CD14-positive monocyte (primary cell): ENCODE measurements around the gene MTMR12. TPM values are rescaled to one million over a fixed set of nuclear protein-coding genes. Genes with fewer than 3 reads are reported as not detected.
"Not testable (repeated sequence)": the region's sequence is repeated elsewhere in the genome, so short reads cannot be mapped to it uniquely, and the experiment has no call there.

Experiments used
- DNase-seq, 3 donors: peaks; one replicate each; pipeline ENCODE4 v3.0.0-alpha.2; 2011 to 2022
- H2AFZ ChIP-seq: 2 replicates; pipeline ENCODE4 v1.6.0; 2012; ENCODE audit warnings: mild to moderate bottlenecking, low read depth, low read length, inconsistent platforms; ENCODE audit not compliant: insufficient read depth, poor library complexity, severe bottlenecking
- H3K27ac ChIP-seq, 2 donors: 1 replicate in 1 of 2; 2 replicates in 1 of 2; pipeline ENCODE4 v1.5.1; 2012 to 2013; ENCODE audit warnings: low read length in 2 of 2, control low read depth in 1 of 2, inconsistent platforms in 1 of 2, low read depth in 1 of 2, mild to moderate bottlenecking in 1 of 2
- H3K27me3 ChIP-seq, 2 donors: one replicate each; pipeline versions ENCODE4 v1.6.0 to v1.6.1; 2011 to 2013; ENCODE audit warnings: low read length in 2 of 2; ENCODE audit not compliant: control insufficient read depth in 2 of 2, insufficient read depth in 2 of 2
- H3K36me3 ChIP-seq, 2 donors: replicated peaks in 1 of 2; 1 replicate in 1 of 2; 2 replicates in 1 of 2; pipeline versions ENCODE4 v1.5.1 to v1.6.1; 2012 to 2013; ENCODE audit warnings: low read length in 2 of 2, control low read depth in 1 of 2, inconsistent platforms in 1 of 2, mild to moderate bottlenecking in 1 of 2; ENCODE audit not compliant: insufficient read depth in 2 of 2, control insufficient read depth in 1 of 2
- H3K4me1 ChIP-seq, 2 donors: 1 replicate in 1 of 2; 2 replicates in 1 of 2; pipeline versions ENCODE4 v1.5.1 to v1.6.1; 2012 to 2013; ENCODE audit warnings: low read length in 2 of 2, control low read depth in 1 of 2, inconsistent platforms in 1 of 2, mild to moderate bottlenecking in 1 of 2, moderate library complexity in 1 of 2; ENCODE audit not compliant: insufficient read depth in 2 of 2, control insufficient read depth in 1 of 2
- H3K4me2 ChIP-seq: replicated peaks from 2 replicates; pipeline ENCODE3; 2012; ENCODE audit warnings: low read length, moderate library complexity, mild to moderate bottlenecking; ENCODE audit not compliant: poor library complexity, severe bottlenecking; ENCODE audit errors: extremely low read depth
- H3K4me3 ChIP-seq, 3 experiments: fragments of 200-600 bp in 1 of 3; sonication (generic) in 1 of 3; replicated peaks in 1 of 3; 1 replicate in 2 of 3; 2 replicates in 1 of 3; pipeline ENCODE4 v1.5.1; 2011 to 2013; ENCODE audit warnings: low read length in 3 of 3, mild to moderate bottlenecking in 3 of 3, control low read depth in 2 of 3, low read depth in 2 of 3, inconsistent platforms in 1 of 3, moderate library complexity in 1 of 3
- H3K79me2 ChIP-seq: 2 replicates; pipeline ENCODE4 v1.6.0; 2012; ENCODE audit warnings: mild to moderate bottlenecking, control low read depth, inconsistent platforms, low read length, moderate library complexity; ENCODE audit not compliant: insufficient read depth
- H3K9ac ChIP-seq: 2 replicates; pipeline ENCODE4 v1.6.0; 2017; ENCODE audit warnings: low read length, mild to moderate bottlenecking; ENCODE audit not compliant: insufficient read depth, poor library complexity, severe bottlenecking
- H3K9me3 ChIP-seq, 2 donors: replicated peaks in 1 of 2; 1 replicate in 1 of 2; 2 replicates in 1 of 2; pipeline versions ENCODE4 v1.5.1 to v1.6.1; 2012 to 2013; ENCODE audit warnings: low read length in 2 of 2, control low read depth in 1 of 2; ENCODE audit not compliant: control insufficient read depth in 1 of 2, insufficient read depth in 1 of 2
- H4K20me1 ChIP-seq: 2 replicates; pipeline ENCODE4 v1.6.0; 2012; ENCODE audit warnings: mild to moderate bottlenecking, low read length, control low read depth, moderate library complexity; ENCODE audit not compliant: insufficient read depth
- H3K27ac Mint-ChIP-seq, 7 donors: one replicate each; pipeline ENCODE4 v1.8.0; 2020; ENCODE audit warnings: mild to moderate bottlenecking in 7 of 7, mixed read lengths in 7 of 7, moderate library complexity in 6 of 7, inconsistent platforms in 2 of 7
- H3K27me3 Mint-ChIP-seq, 3 donors: one replicate each; pipeline ENCODE4 v1.8.0; 2021 to 2022; ENCODE audit warnings: low read depth in 3 of 3, mild to moderate bottlenecking in 3 of 3, mixed read lengths in 3 of 3, moderate library complexity in 3 of 3, inconsistent platforms in 1 of 3
- H3K36me3 Mint-ChIP-seq, 2 donors: one replicate each; pipeline ENCODE4 v1.8.0; 2020; ENCODE audit warnings: mixed read lengths in 2 of 2, inconsistent platforms in 1 of 2, mild to moderate bottlenecking in 1 of 2
- H3K4me1 Mint-ChIP-seq: one replicate; pipeline ENCODE4 v1.8.0; 2020; ENCODE audit warnings: mild to moderate bottlenecking, mixed read lengths
- H3K4me3 Mint-ChIP-seq, 2 donors: one replicate each; pipeline ENCODE4 v1.8.0; 2020; ENCODE audit warnings: mild to moderate bottlenecking in 2 of 2, mixed read lengths in 2 of 2, moderate library complexity in 1 of 2
- H3K9me3 Mint-ChIP-seq, 7 donors: one replicate each; pipeline ENCODE4 v1.8.0; 2020 to 2022; ENCODE audit warnings: mixed read lengths in 7 of 7, mild to moderate bottlenecking in 6 of 7, moderate library complexity in 6 of 7, inconsistent platforms in 2 of 7
- WGBS: methylation state at CpG from one replicate; pipeline ENCODE4 v1.1.5; 2013; ENCODE audit warnings: missing lambda C conversion rate; ENCODE audit not compliant: insufficient coverage; 5-methylcytosine and 5-hydroxymethylcytosine counted together
- intact Hi-C, 2 donors: fragments of 100-400 bp; cut with micrococcal nuclease; formaldehyde crosslinking; loops; one replicate each; pipeline versions ENCODE4 v1.15.0 to v1.15.1; 2023
- polyA plus RNA-seq, 3 donors: library from polyadenylated mRNA; depleted of rRNA in 1 of 3; unstranded in 2 of 3; stranded (reverse) in 1 of 3; fragments of 300-500 nt in 2 of 3; fragments of >200 nt in 1 of 3; fragmentation: Illumina TruSeq in 2 of 3; gene quantifications; 1 replicate in 2 of 3; 2 replicates in 1 of 3; pipeline ENCODE4 v1.2.3, GENCODE V29; 2012 to 2021
- TF ChIP-seq, protein P1 (sequence below): fragments of 200-600 bp; IDR thresholded peaks from one replicate; pipeline ENCODE4 v1.8.0; 2022; ENCODE audit warnings: antibody characterized with exemption, mild to moderate bottlenecking

MTMR12 gene
- polyA plus RNA-seq, 3 donors: 10.3 to 19.0 (median 17.3) TPM

DNA sequence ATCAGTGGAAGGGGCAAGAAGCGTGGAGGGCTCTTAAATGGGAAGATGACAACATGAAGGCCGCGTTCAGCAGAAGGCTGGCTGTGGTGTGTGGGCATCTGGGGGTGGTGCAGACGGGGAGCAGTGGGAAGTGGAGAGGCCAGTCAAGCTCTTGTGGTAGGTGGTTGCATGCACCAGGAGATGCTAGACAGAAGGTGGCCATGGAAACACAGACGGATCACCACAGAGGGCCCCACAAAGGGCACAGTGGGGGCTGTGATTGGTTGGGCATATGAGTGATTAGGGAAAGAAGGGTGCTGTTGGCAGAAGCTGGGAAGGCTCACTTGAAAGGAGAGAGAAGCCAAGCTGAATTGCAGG, 14.7 kb downstream of the MTMR12 start:
- WGBS: 32% methylated on average over 5 of the region's 5 CpGs
- no peaks in the 10 kb centered on the region for H3K27me3 Mint-ChIP-seq

DNA sequence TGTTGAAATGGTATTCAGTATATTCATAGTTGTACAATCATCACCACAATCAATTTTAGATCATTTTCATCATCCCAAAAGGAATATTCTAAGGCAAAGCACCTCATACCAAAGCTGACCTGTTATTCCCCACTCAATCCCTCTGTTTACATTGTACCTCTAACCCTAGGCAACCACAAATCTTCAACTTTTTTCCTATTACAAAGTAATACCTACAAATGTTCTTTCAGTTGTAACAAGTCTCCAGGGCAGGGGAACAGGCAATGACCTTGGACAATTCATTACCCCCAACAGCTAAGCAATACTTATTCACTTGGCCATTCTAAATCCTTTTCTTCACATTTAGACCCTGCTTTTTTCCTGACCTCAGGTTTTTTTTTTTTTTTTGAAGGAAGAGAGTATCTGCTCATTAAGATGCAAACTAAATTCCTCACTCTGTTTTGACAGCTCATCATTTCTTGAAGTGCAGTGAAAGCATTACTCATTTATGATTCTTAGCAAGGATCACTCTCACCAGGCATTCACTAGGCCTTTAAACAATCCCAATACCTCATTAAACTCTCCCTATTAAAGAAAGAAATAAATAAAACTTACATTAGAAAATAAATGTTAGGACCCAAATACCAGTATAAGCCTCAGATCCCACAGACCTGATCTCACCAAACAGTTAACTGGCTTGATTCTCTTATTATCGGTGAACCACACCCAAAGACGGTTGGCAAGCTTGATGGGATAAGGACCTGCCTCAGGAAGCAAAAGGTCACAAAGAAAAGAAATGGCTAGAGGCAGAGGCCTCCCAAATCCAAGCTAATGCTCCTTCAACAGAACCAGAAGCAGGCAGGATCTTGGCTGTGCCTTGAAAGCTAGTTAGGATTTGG, 15.3 kb downstream of the MTMR12 start:
- H3K4me1 ChIP-seq: no peaks in the 10 kb centered on the region
- WGBS: 100% methylated on average over 2 of the region's 2 CpGs

More for the DNA sequence above, 14.7 kb downstream of the MTMR12 start:
- Histone ChIP-seq H3K27ac (peak overlapping the region in 1 of 2 donors; percentile 8), H3K79me2 (peaks cover 42% of the 10 kb centered on the region), H3K36me3 (peaks cover 9 to 35% of the 10 kb centered on the region in 2 donors), H3K4me1 (no peaks in the 10 kb centered on the region), H3K27me3 (no peaks in the 10 kb centered on the region), H3K4me2 (no peak overlapping the region), H3K9me3 (no peaks in the 10 kb centered on the region), H2AFZ (no peak overlapping the region), H4K20me1 (peaks cover 57% of the 10 kb centered on the region), H3K4me3 (no peak overlapping the region), H3K9ac (no peak overlapping the region)
- peaks cover 22% of the 10 kb centered on the region for H3K4me1 Mint-ChIP-seq
- no peak overlapping the region for H3K27ac Mint-ChIP-seq
- H3K36me3 Mint-ChIP-seq: peaks cover 45 to 58% of the 10 kb centered on the region in 2 donors
- peaks cover 0 to 2% (median 0%) of the 10 kb centered on the region in 7 donors for H3K9me3 Mint-ChIP-seq
- intact Hi-C loops: no loop called here
- no peak for DNase-seq
- TF ChIP-seq, protein P1, sequence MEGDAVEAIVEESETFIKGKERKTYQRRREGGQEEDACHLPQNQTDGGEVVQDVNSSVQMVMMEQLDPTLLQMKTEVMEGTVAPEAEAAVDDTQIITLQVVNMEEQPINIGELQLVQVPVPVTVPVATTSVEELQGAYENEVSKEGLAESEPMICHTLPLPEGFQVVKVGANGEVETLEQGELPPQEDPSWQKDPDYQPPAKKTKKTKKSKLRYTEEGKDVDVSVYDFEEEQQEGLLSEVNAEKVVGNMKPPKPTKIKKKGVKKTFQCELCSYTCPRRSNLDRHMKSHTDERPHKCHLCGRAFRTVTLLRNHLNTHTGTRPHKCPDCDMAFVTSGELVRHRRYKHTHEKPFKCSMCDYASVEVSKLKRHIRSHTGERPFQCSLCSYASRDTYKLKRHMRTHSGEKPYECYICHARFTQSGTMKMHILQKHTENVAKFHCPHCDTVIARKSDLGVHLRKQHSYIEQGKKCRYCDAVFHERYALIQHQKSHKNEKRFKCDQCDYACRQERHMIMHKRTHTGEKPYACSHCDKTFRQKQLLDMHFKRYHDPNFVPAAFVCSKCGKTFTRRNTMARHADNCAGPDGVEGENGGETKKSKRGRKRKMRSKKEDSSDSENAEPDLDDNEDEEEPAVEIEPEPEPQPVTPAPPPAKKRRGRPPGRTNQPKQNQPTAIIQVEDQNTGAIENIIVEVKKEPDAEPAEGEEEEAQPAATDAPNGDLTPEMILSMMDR: no peak
- no peak overlapping the region for H3K4me3 Mint-ChIP-seq

DNA sequence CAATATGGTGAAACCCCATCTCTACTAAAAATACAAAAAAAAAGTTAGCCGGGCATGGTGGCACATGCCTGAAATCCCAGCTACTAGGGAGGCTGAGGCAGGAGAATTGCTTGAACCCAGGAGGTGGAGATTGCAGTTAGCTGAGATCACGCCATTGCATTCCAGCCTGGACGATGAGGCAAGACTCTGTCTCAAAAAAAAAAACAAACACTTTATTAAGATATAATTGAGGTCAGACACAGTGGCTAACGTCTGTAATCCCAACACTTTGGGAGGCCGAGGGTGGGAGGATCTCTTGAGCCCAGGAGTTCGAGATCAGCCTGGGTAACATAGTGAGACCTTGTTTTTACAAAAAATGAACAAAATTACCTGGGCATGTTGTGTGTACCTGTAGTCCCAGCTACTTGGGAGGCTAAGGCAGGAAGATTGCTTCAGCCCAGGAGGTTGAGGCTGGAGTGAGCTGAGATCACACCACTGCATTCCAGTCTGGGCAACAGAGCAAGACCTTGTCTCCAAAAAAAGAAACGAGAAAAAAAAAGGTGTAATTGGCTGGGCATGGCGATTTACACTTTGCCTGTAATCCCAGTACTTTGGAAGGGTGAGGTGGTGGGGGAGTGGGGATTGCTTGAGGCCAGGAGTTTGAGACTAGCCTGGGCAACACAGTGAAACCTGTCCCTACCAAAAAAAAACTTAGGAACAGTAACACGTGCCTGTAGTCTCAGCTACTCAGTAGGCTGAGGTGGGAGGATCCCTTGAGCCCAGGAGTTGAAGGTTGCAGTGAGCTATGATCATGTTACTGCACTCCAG, 16.6 kb downstream of the MTMR12 start:
- H3K27me3 Mint-ChIP-seq, H3K27me3 ChIP-seq, H3K9me3 ChIP-seq, H3K27ac ChIP-seq, DNase-seq, H2AFZ ChIP-seq, H3K4me3 Mint-ChIP-seq, H3K4me3 ChIP-seq, intact Hi-C loops, H3K9ac ChIP-seq, H3K9me3 Mint-ChIP-seq, H3K4me2 ChIP-seq, H3K4me1 ChIP-seq: not testable (repeated sequence)
- Mint-ChIP-seq H3K27ac (peak overlapping the region in 3 of 7 donors; percentile 22 to 54 (median 45)), H3K4me1 (peaks cover 22% of the 10 kb centered on the region), H3K36me3 (peaks cover 54 to 70% of the 10 kb centered on the region in 2 donors)
- 89% methylated on average over 3 of the region's 9 CpGs for WGBS
- H4K20me1 ChIP-seq: peaks cover 46% of the 10 kb centered on the region
- H3K36me3 ChIP-seq: peaks cover 9 to 43% of the 10 kb centered on the region in 2 donors
- H3K79me2 ChIP-seq: peaks cover 26% of the 10 kb centered on the region

More for the DNA sequence above, 15.3 kb downstream of the MTMR12 start:
- H3K27me3 Mint-ChIP-seq: no peaks in the 10 kb centered on the region
- H3K36me3 ChIP-seq: peaks cover 9 to 35% of the 10 kb centered on the region in 2 donors
- H3K9ac ChIP-seq: no peak overlapping the region
- no peaks in the 10 kb centered on the region for H3K9me3 ChIP-seq
- no peak overlapping the region for H3K4me3 ChIP-seq
- peaks cover 25% of the 10 kb centered on the region for H3K4me1 Mint-ChIP-seq
- peaks cover 35% of the 10 kb centered on the region for H3K79me2 ChIP-seq
- H4K20me1 ChIP-seq: peaks cover 54% of the 10 kb centered on the region
- H3K36me3 Mint-ChIP-seq: peaks cover 50 to 64% of the 10 kb centered on the region in 2 donors
- TF ChIP-seq, protein P1: no peak
- no peak overlapping the region for H2AFZ ChIP-seq
- H3K27me3 ChIP-seq: no peaks in the 10 kb centered on the region
- peak overlapping the region in 1 of 2 donors; percentile 8 for H3K27ac ChIP-seq
- no peak for DNase-seq
- peak overlapping the region in 2 of 7 donors; percentile 2 to 32 for H3K27ac Mint-ChIP-seq
- no peak overlapping the region for H3K4me2 ChIP-seq
- H3K4me3 Mint-ChIP-seq: no peak overlapping the region
- intact Hi-C loops: no loop called here
- peaks cover 0 to 2% (median 0%) of the 10 kb centered on the region in 7 donors for H3K9me3 Mint-ChIP-seq
